Activated CD4-positive, alpha-beta T cell treated with anti-CD3 and anti-CD28 coated beads, Interleukin-2, amount 50 U/mL, for 24 hours (primary cell): Measurements from ENCODE around the gene TRAPPC5.
A peak's percentile ranks its signal among the peaks of the same experiment; 100 is the strongest.
"Not testable (repeated sequence)": the region's sequence is repeated elsewhere in the genome, so short reads cannot be mapped to it uniquely, and the experiment has no call there.

Experiments used
- DNase-seq, 2 donors: peaks; one replicate each; pipeline ENCODE4 v3.0.0-alpha.2; 2020; ENCODE audit warnings: low read depth in 1 of 2, low spot score in 1 of 2

Gene TRAPPC5

GRCh38 chr19:7680606-7681339 lies at the start of gene TRAPPC5:
Gene TRAPPC5, plus strand, starts transcription at chr19:7680833. Its CDS starts 1,421 bp downstream, at chr19:7682254.
- peak; percentile 75 to 76 for DNase-seq

GRCh38 chr19:7631577-7631976 lies 49.1 kb upstream of the TRAPPC5 start:
- DNase-seq = no peak

GRCh38 chr19:7632340-7633203 lies 48.1 kb upstream of the TRAPPC5 start:
- DNase-seq = no peak

GRCh38 chr19:7633698-7634097 lies 46.9 kb upstream of the TRAPPC5 start, which contains the start of gene PCP2:
Gene PCP2, minus strand, starts transcription at chr19:7633719. Its CDS starts 262 bp downstream, at chr19:7633457.
- no peak for DNase-seq

- DNase-seq = no peak
These were observed 45.0 kb upstream of the TRAPPC5 start for GRCh38 chr19:7635670-7636069.

- no peak for DNase-seq
These were observed 44.3 kb upstream of the TRAPPC5 start for GRCh38 chr19:7636317-7636690.

- peak; percentile 84 to 92 for DNase-seq
These were observed 43.8 kb upstream of the TRAPPC5 start, which contains the start of gene STXBP2 for GRCh38 chr19:7636691-7637373. Gene STXBP2, plus strand, starts transcription at chr19:7637110. Its CDS starts 40 bp downstream, at chr19:7637150.

- DNase-seq = no peak
These were observed 43.0 kb upstream of the TRAPPC5 start for GRCh38 chr19:7637374-7638256.

- no peak for DNase-seq
These were observed 41.7 kb upstream of the TRAPPC5 start for GRCh38 chr19:7638802-7639465.

GRCh38 chr19:7639863-7640348 lies 40.7 kb upstream of the TRAPPC5 start:
- no peak for DNase-seq

- no peak for DNase-seq
These were observed 39.8 kb upstream of the TRAPPC5 start for GRCh38 chr19:7640803-7641202.

GRCh38 chr19:7641290-7642276 lies 39.0 kb upstream of the TRAPPC5 start:
- DNase-seq = no peak

GRCh38 chr19:7642295-7643030 lies 38.2 kb upstream of the TRAPPC5 start:
- DNase-seq = no peak

- no peak for DNase-seq
These were observed 37.6 kb upstream of the TRAPPC5 start for GRCh38 chr19:7643031-7643415.

- DNase-seq = not testable (repeated sequence)
These were observed 36.7 kb upstream of the TRAPPC5 start for GRCh38 chr19:7643629-7644549.

- DNase-seq = no peak
These were observed 36.1 kb upstream of the TRAPPC5 start for GRCh38 chr19:7644550-7644877.

GRCh38 chr19:7645163-7645562 lies 35.5 kb upstream of the TRAPPC5 start:
- DNase-seq = no peak
